Brain microvascular endothelial cell (primary cell): ENCODE measurements around the gene MSL3.
A peak's percentile ranks its signal among the peaks of the same experiment; 100 is the strongest.

Experiments
- DNase-seq: peaks from one replicate; pipeline ENCODE4 v3.0.0-alpha.2; 2020
- H3K27ac ChIP-seq: fragments of 250-450 bp; sonication (Bioruptor Pico); 2 replicates; pipeline ENCODE4 v1.5.1; 2020; ENCODE audit warnings: mild to moderate bottlenecking, moderate library complexity
- H3K27me3 ChIP-seq: fragments of 250-450 bp; sonication (Bioruptor Pico); replicated peaks from 2 replicates; pipeline ENCODE4 v1.5.1; 2020; ENCODE audit warnings: mild to moderate bottlenecking
- H3K36me3 ChIP-seq: fragments of 250-450 bp; sonication (Bioruptor Pico); replicated peaks from 2 replicates; pipeline ENCODE4 v1.5.1; 2020; ENCODE audit warnings: mild to moderate bottlenecking
- H3K4me3 ChIP-seq: 2 replicates; pipeline ENCODE4 v1.5.1; 2011; ENCODE audit warnings: low read depth, mild to moderate bottlenecking, control low read depth, low read length, moderate library complexity
- in situ Hi-C: cut with HindIII; loops from 2 replicates; pipeline ENCODE4 v1.10.0; 2017; ENCODE audit warnings: low sequenced_read_pairs, low pct_ligation_motif_present
- TF ChIP-seq, protein P1 (sequence below): IDR thresholded peaks from 2 replicates; pipeline ENCODE4 v1.5.1; 2011; ENCODE audit warnings: low read depth, mild to moderate bottlenecking, moderate library complexity, low read length, control low read depth, inconsistent platforms; ENCODE audit errors: missing control alignments

Gene MSL3

DNA sequence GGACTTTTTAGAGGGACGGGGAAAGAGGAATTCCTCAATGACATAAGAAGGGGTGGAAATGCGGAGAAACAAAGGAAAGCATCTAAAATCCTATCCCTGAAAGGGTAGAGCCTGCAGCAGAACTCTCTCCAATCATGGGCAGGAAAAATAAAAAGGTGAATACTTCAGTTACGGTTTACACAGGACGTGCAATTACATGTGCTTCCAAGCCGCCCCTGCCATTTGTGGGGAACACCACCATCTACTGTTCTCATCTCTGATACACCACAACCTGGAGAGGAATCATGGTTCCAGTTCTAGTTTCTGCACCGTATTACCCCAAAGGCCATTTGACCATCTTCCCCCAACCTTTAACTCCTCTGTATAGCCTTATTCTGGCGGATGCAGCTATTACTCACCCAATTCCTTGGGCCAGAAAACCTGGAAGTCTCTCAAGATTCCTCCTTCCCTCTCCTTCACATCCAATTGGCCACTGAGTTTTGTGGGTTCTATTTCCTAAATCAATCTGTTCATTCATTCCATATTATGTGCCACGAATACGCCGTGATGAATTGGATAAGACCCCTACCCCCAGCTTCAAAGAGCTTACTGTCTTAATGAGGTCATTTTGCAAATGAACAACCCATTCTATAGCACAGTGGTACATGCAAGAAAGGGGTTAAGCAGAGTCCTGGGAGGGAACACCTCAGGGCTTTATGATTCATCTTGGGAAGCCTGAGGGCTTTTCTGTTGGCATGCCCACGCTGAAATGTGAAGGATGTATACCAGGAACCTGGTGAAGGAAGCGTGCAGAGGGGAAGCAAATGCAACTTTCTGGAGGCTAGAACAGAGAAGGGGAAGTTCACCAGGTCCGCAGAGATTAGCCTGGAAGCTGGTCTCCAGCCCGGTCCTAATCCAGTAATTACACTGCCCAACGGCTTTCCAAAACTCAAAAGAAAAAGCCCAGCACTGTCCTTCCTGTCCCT, 1.4 kb upstream of the MSL3 start:
- no peaks in the 10 kb centered on the region for H3K36me3 ChIP-seq
- no peak overlapping the region for H3K27ac ChIP-seq
- H3K27me3 ChIP-seq: no peaks in the 10 kb centered on the region
- DNase-seq: no peak
- in situ Hi-C loops: no loop called here
- TF ChIP-seq, protein P1, sequence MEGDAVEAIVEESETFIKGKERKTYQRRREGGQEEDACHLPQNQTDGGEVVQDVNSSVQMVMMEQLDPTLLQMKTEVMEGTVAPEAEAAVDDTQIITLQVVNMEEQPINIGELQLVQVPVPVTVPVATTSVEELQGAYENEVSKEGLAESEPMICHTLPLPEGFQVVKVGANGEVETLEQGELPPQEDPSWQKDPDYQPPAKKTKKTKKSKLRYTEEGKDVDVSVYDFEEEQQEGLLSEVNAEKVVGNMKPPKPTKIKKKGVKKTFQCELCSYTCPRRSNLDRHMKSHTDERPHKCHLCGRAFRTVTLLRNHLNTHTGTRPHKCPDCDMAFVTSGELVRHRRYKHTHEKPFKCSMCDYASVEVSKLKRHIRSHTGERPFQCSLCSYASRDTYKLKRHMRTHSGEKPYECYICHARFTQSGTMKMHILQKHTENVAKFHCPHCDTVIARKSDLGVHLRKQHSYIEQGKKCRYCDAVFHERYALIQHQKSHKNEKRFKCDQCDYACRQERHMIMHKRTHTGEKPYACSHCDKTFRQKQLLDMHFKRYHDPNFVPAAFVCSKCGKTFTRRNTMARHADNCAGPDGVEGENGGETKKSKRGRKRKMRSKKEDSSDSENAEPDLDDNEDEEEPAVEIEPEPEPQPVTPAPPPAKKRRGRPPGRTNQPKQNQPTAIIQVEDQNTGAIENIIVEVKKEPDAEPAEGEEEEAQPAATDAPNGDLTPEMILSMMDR: no peak
- H3K4me3 ChIP-seq: peak overlapping the region; percentile 54

DNA sequence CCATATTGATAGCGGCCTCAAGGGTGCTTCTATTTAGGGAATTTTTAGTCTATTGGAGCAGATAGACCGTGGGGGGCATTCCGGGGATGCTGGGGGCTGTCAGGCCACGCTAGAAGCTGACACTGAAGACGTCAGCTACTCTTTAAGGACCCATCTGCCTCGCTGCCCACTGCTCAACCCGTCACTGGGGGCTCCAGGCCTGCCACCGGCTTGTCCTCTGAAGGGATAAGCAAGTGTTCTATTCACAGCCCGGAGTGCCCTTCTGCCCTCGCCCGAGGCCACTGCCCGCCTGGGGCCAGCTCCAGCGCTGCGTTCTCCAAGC, 679 bp upstream of the MSL3 start:
- DNase-seq: no peak
- TF ChIP-seq, protein P1: no peak
- Histone ChIP-seq H3K4me3 (peak overlapping the region; percentile 54), H3K27me3 (no peaks in the 10 kb centered on the region), H3K36me3 (no peaks in the 10 kb centered on the region), H3K27ac (no peak overlapping the region)
- in situ Hi-C loops: no loop called here

DNA sequence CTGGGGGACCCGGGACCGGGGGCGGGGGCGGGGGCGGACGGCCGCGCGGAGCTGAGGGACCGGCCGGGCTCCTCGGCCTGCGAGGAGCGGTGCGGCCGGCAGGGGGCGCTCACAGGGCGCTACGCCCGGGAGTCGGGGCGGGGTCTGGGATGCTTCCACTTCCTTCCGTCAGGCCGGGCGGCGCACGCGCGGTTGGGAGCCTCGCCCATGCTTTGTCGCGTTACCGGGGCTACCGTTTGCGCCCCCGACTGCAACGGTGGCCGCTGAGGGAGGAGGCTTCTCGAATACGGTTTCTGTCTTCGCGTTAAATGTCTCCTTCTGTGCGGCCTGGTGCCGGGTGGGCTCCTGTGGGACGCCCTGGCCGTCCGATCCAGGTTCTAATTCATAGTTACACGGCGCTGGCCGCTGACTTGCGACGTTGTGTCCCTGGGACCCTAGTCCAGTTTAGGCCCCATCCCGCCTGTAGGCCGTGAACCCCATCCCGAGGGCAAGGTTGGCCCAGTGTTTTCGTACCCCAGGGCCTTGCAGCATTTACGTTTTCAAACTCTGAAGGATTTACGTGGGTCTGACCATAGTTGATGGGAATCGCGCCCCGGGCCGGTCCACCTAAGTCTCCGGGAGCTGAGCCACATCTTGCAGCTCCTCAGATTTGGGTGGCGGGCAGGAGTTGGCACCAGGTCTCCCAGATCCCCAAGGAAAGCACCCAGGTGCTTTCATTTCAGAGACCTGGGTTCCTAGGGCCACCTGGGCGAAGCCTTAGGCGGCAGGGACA, 549 bp downstream of the MSL3 start:
- no peaks in the 10 kb centered on the region for H3K36me3 ChIP-seq
- peak overlapping the region; percentile 89 for H3K27ac ChIP-seq
- DNase-seq: peak; percentile 71
- no peaks in the 10 kb centered on the region for H3K27me3 ChIP-seq
- H3K4me3 ChIP-seq: peak overlapping the region; percentile 81
- TF ChIP-seq, protein P1: peak; percentile 45
- in situ Hi-C loops: no loop called here

DNA sequence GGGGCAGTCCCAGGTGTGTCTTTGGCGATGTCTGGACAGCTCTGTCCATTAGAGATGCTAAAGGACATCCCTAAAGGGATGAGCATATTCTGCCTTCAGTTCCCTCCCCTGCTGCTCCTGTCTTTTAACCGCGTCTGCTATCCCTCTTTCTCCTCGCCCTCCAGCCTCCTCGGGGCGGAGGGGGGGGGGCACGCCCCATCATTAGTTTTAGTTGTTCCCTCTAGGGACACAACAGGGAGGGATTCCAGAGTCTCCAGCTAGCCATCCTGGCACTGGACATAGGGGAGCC, 1.1 kb downstream of the MSL3 start:
- peak overlapping the region; percentile 81 for H3K4me3 ChIP-seq
- TF ChIP-seq, protein P1: no peak
- H3K36me3 ChIP-seq: peaks cover 3% of the 10 kb centered on the region
- no peaks in the 10 kb centered on the region for H3K27me3 ChIP-seq
- peak overlapping the region; percentile 89 for H3K27ac ChIP-seq
- DNase-seq: no peak
- in situ Hi-C loops: no loop called here

DNA sequence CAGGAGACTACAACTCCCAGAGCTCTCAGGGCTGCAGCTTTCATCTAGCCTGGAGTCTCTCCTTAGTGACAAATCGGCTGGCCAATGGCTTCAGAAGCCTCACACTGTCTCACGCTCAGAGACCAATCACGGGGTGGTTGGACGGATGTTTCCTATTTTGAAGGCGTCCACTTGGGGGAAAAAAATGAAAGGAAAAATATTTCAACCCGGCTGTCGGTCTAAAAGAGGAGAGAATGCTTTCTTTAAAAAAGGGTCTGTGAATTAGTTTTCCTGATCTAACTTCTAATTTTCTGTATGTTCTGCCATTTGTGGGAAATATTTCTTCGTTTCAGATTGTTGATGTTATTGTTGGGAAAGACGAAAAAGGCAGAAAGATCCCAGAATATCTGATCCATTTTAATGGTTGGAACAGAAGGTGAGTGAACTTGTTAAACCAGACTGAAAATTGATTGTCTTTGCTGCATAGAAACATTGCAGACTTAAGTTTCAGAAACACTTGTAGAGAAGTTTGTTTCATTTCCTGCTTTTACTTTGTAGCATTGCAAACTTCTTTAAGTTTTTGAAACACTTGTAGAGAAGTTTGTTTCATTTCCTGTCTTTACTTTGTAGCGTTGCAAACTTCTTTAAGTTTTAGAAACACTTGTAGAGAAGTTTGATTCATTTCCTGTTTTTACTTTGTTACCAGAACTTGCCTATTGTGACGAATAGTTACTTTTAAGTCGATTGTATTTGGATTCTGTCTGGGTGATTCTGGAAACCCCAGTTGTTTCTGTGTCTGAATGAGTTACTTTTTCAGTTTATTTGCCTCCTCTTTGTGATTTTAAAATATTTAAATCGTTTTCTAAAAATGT, 1.6 kb downstream of the MSL3 start:
- Histone ChIP-seq H3K36me3 (peaks cover 3% of the 10 kb centered on the region), H3K4me3 (peak overlapping the region; percentile 81), H3K27me3 (no peaks in the 10 kb centered on the region), H3K27ac (peak overlapping the region; percentile 30)
- in situ Hi-C loops: no loop called here
- peak; percentile 92 for DNase-seq
- TF ChIP-seq, protein P1: no peak
